ENCODE data around the gene CYB5R4. TPM values are rescaled to one million over a fixed set of nuclear protein-coding genes. Genes with fewer than 3 reads are reported as not detected.

CYB5R4 gene
- total RNA-seq, 1 experiment from 2014 or later = 23.7 TPM

DNA sequence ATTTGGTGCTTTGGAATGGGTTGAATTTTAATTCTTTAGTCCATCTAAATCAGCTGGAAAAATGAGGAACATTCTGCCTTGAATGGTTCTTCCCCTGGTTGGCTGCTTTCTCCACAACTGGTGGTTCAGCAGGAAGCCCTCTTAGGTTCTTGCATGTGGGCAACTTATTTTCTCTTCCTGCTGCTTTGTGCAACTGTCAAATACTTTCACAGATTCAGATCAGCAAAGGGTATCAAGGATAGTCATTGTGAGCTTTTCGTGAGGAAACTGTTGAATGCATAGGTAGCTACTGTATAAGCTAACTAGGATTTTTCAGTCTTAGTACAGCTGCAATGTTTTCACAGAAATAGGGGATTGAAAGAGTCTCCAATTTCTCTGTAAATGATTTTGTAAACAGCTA lies 101.2 kb downstream of the CYB5R4 start:
- ChIA-PET POLR2A (no interaction called here), CTCF (no interaction called here)
- TF ChIP-seq, protein P1, sequence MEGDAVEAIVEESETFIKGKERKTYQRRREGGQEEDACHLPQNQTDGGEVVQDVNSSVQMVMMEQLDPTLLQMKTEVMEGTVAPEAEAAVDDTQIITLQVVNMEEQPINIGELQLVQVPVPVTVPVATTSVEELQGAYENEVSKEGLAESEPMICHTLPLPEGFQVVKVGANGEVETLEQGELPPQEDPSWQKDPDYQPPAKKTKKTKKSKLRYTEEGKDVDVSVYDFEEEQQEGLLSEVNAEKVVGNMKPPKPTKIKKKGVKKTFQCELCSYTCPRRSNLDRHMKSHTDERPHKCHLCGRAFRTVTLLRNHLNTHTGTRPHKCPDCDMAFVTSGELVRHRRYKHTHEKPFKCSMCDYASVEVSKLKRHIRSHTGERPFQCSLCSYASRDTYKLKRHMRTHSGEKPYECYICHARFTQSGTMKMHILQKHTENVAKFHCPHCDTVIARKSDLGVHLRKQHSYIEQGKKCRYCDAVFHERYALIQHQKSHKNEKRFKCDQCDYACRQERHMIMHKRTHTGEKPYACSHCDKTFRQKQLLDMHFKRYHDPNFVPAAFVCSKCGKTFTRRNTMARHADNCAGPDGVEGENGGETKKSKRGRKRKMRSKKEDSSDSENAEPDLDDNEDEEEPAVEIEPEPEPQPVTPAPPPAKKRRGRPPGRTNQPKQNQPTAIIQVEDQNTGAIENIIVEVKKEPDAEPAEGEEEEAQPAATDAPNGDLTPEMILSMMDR (IDR thresholded peaks at IDR 0.05; ENCODE audit: insufficient read depth in 1 of 2, low read depth in 1 of 2, low read length in 1 of 2, severe bottlenecking in 1 of 2, unreplicated experiment in 1 of 2) = no peak
- no peak for DNase-seq
- no peaks in the 10 kb centered on the region for H3K27me3 Mint-ChIP-seq (ENCODE audit: insufficient read depth, unreplicated experiment)
- H3K36me3 ChIP-seq (ENCODE audit: control insufficient read depth, insufficient read depth, low read length) = no peaks in the 10 kb centered on the region
- peaks cover 23% of the 10 kb centered on the region for H3K4me1 ChIP-seq
- peaks cover 7% of the 10 kb centered on the region for H3K4me1 Mint-ChIP-seq (ENCODE audit: low read depth, unreplicated experiment)
- no peak overlapping the region for H3K4me3 ChIP-seq (ENCODE audit: low read depth, low read length)
- H3K27me3 ChIP-seq (replicated peaks; ENCODE audit: control insufficient read depth, insufficient read depth, low read length) = no peaks in the 10 kb centered on the region
- H3K4me3 Mint-ChIP-seq (ENCODE audit: unreplicated experiment) = no peak overlapping the region
- intact Hi-C loops (cut with micrococcal nuclease; ENCODE audit: unreplicated experiment) = no loop called here
- BruUV-seq (replicated peaks) = no TSS peak
- peaks cover 14% of the 10 kb centered on the region for H3K9me3 Mint-ChIP-seq (ENCODE audit: unreplicated experiment)
- H3K27ac Mint-ChIP-seq (ENCODE audit: unreplicated experiment) = no peak overlapping the region
- no peaks in the 10 kb centered on the region for H3K9me3 ChIP-seq
- H3K36me3 Mint-ChIP-seq (ENCODE audit: insufficient read depth, unreplicated experiment) = no peaks in the 10 kb centered on the region

DNA sequence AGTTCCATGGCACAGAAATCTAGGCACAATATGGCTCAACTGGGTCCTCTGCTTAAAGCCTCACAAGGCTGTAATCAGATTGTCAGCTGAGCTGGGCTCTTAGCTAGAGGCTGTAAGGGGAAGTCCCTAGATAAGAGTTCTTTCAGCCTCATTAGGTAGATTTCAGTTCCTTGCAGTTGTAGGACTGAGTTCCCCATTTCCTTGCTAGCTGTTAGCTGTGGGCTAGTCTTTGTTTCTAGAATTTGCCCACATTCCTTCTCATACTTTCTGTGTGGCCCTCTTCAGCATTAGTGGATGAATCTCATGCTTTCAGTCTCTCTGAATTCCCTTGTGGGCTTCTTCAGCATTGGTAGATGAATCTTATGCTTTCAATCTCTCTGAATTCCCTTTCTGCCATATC lies 103.1 kb downstream of the CYB5R4 start:
- Histone ChIP-seq H3K4me1 (peaks cover 12% of the 10 kb centered on the region), H3K9me3 (no peaks in the 10 kb centered on the region; the same call in 1 of the 2 replicates), H3K4me3 (ENCODE audit: low read depth, low read length) (no peak overlapping the region), H3K27me3 (replicated peaks; ENCODE audit: control insufficient read depth, insufficient read depth, low read length) (no peaks in the 10 kb centered on the region), H3K36me3 (ENCODE audit: control insufficient read depth, insufficient read depth, low read length) (no peaks in the 10 kb centered on the region)
- CTCF ChIA-PET = no interaction called here
- TF ChIP-seq, protein P1 (IDR thresholded peaks at IDR 0.05; ENCODE audit: insufficient read depth in 1 of 2, low read depth in 1 of 2, low read length in 1 of 2, severe bottlenecking in 1 of 2, unreplicated experiment in 1 of 2) = no peak
- Mint-ChIP-seq H3K4me1 (ENCODE audit: low read depth, unreplicated experiment) (peaks cover 7% of the 10 kb centered on the region), H3K9me3 (ENCODE audit: unreplicated experiment) (peaks cover 29% of the 10 kb centered on the region), H3K36me3 (ENCODE audit: insufficient read depth, unreplicated experiment) (peaks cover 6% of the 10 kb centered on the region), H3K27me3 (ENCODE audit: insufficient read depth, unreplicated experiment) (no peaks in the 10 kb centered on the region), H3K27ac (ENCODE audit: unreplicated experiment) (no peak overlapping the region), H3K4me3 (ENCODE audit: unreplicated experiment) (no peak overlapping the region)
- intact Hi-C loops (cut with micrococcal nuclease; ENCODE audit: unreplicated experiment) = no loop called here
- POLR2A ChIA-PET = interaction anchor here (0.6 kb wide), 1 partner anchor 51 kb away, joined by 3 read pairs; no protein-coding TSS in a partner anchor
- DNase-seq = no peak
- BruUV-seq (replicated peaks) = no TSS peak

DNA sequence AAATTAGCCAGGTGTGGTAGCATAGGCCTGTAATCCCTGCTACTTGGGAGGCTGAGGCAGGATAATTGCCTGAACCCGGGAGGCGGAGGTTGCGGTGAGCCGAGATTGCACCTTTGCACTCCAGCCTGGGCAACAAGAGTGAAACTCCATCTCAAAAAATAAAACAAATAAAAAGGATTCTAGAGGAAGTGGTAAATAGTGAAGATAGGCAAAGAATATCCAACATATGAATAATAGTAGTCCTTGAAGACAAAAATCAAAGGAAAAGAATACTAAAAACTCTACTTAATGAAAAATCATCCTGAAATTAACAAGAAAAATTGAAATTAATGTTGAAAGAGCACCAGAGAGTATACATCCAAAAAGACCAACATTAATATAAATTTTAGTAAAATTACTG lies 107.0 kb downstream of the CYB5R4 start:
- Histone ChIP-seq H3K27me3 (replicated peaks; ENCODE audit: control insufficient read depth, insufficient read depth, low read length) (no peaks in the 10 kb centered on the region), H3K9me3 (no peaks in the 10 kb centered on the region; the same call in 1 of the 2 replicates), H3K36me3 (ENCODE audit: control insufficient read depth, insufficient read depth, low read length) (no peaks in the 10 kb centered on the region), H3K4me1 (no peaks in the 10 kb centered on the region), H3K4me3 (ENCODE audit: low read depth, low read length) (no peak overlapping the region)
- ChIA-PET POLR2A (no interaction called here), CTCF (no interaction called here)
- Mint-ChIP-seq H3K27ac (ENCODE audit: unreplicated experiment) (no peak overlapping the region), H3K4me1 (ENCODE audit: low read depth, unreplicated experiment) (no peaks in the 10 kb centered on the region), H3K9me3 (ENCODE audit: unreplicated experiment) (peaks cover 29% of the 10 kb centered on the region), H3K4me3 (ENCODE audit: unreplicated experiment) (no peak overlapping the region), H3K27me3 (ENCODE audit: insufficient read depth, unreplicated experiment) (no peaks in the 10 kb centered on the region), H3K36me3 (ENCODE audit: insufficient read depth, unreplicated experiment) (peaks cover 6% of the 10 kb centered on the region)
- BruUV-seq (replicated peaks) = no TSS peak
- TF ChIP-seq, protein P1 (IDR thresholded peaks at IDR 0.05; ENCODE audit: insufficient read depth in 1 of 2, low read depth in 1 of 2, low read length in 1 of 2, severe bottlenecking in 1 of 2, unreplicated experiment in 1 of 2) = no peak
- intact Hi-C loops (cut with micrococcal nuclease; ENCODE audit: unreplicated experiment) = no loop called here
- no peak for DNase-seq
